Measurements from ENCODE around the gene SPR. TPM values are rescaled to one million over a fixed set of nuclear protein-coding genes. Genes with fewer than 3 reads are reported as not detected.

The SPR gene
- total and polyA plus RNA-seq, 2 of the 13 experiments (the other 11 are each of a cell fraction or from before 2014, with no cell fraction given): 34.0 to 96.0 TPM

GRCh38 chr2:72840066-72840465, 47.1 kb upstream of the SPR start (continued):
- no peak for TF ChIP-seq RERE (CRISPR knock-in tag; IDR thresholded peaks at IDR 0.05; ENCODE audit: low read depth)
- no peak for TF ChIP-seq DNMT1 (CRISPR knock-in tag; IDR thresholded peaks at IDR 0.05)
- no peak for TF ChIP-seq ZKSCAN5 (CRISPR knock-in tag; IDR thresholded peaks at IDR 0.05)
- TF ChIP-seq ZNF629 (CRISPR knock-in tag; conservative IDR thresholded peaks at IDR 0.05): no peak
- TF ChIP-seq ZHX1 (CRISPR knock-in tag; IDR thresholded peaks at IDR 0.05; ENCODE audit: low read depth): no peak
- no peak for TF ChIP-seq ZNF343 (CRISPR knock-in tag; IDR thresholded peaks at IDR 0.05)
- TF ChIP-seq CBX2 (IDR thresholded peaks at IDR 0.05; ENCODE audit: low read depth, low read length): no peak
- no peak for TF ChIP-seq CBX2 (CRISPR knock-in tag; IDR thresholded peaks at IDR 0.05; ENCODE audit: low read depth)
- no peak for TF ChIP-seq ATM (IDR thresholded peaks at IDR 0.05; ENCODE audit: borderline replicate concordance)
- TF ChIP-seq ZNF510 (CRISPR knock-in tag; IDR thresholded peaks at IDR 0.05; ENCODE audit: low read depth): no peak
- no peak for TF ChIP-seq ATF3 (CRISPR knock-in tag; IDR thresholded peaks at IDR 0.05)
- TF ChIP-seq NR2C2 (CRISPR knock-in tag; IDR thresholded peaks at IDR 0.05; ENCODE audit: borderline replicate concordance): no peak
- no peak for TF ChIP-seq ARID2 (CRISPR knock-in tag; IDR thresholded peaks at IDR 0.05; ENCODE audit: borderline replicate concordance)
- no peak for TF ChIP-seq ZBTB38 (CRISPR knock-in tag; IDR thresholded peaks at IDR 0.05)
- no peak for TF ChIP-seq CENPX (CRISPR knock-in tag; IDR thresholded peaks at IDR 0.05)
- TF ChIP-seq SMAD9 (CRISPR knock-in tag; IDR thresholded peaks at IDR 0.05): no peak
- TF ChIP-seq TCF12 (IDR thresholded peaks at IDR 0.05): no peak
- no peak for TF ChIP-seq TCF12 (CRISPR knock-in tag; IDR thresholded peaks at IDR 0.05)
- TF ChIP-seq ZNF280D (CRISPR knock-in tag; IDR thresholded peaks at IDR 0.05): no peak
